ENCODE measurements around the gene GPATCH2L. TPM values are rescaled to one million over a fixed set of nuclear protein-coding genes. Genes with fewer than 3 reads are reported as not detected.

GPATCH2L gene
- polyA plus RNA-seq, 1 experiment: 29.5 TPM

- ChIA-PET CTCF (no interaction called here), POLR2A (no interaction called here)
- H3K27ac ChIP-seq (ENCODE audit: low read depth, low read length): no peak overlapping the region
Observed at GRCh38 chr14:76236172-76237130, 84.7 kb downstream of the GPATCH2L start.

DNA sequence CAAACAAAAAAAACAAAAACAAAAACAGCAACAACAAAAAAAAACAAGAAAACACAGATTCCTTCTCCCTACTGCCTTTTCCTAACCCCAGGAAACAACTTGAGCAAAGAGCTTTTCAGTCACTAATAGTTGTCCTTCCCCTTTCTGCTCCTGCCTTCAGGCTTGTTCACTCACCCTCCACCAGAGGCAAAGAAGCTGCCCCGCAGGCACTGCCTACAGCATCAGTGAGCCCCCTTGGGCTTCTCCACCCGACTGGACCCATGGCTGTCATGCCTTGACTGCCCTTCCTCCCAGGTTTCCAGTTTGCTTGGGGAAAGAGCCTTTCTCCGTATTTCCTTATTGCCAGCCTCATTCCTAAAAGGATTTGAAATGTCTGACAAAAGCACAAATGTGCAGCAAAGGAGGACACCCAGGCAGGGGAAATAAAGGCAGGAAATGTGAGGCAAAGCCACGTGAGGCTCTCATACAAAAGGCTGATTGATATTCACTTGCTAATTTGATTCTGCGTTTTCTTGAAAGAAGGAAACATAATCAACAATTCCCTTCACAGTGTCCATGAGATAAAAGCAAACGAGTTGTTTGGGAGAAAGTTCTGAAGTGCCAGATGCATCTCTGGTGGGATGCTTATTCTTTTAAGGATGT, 85.7 kb downstream of the GPATCH2L start:
- ChIA-PET POLR2A (no interaction called here), CTCF (no interaction called here)
- DNase-seq (ENCODE audit: low read depth, low spot score): no peak
- TF ChIP-seq, protein P1, sequence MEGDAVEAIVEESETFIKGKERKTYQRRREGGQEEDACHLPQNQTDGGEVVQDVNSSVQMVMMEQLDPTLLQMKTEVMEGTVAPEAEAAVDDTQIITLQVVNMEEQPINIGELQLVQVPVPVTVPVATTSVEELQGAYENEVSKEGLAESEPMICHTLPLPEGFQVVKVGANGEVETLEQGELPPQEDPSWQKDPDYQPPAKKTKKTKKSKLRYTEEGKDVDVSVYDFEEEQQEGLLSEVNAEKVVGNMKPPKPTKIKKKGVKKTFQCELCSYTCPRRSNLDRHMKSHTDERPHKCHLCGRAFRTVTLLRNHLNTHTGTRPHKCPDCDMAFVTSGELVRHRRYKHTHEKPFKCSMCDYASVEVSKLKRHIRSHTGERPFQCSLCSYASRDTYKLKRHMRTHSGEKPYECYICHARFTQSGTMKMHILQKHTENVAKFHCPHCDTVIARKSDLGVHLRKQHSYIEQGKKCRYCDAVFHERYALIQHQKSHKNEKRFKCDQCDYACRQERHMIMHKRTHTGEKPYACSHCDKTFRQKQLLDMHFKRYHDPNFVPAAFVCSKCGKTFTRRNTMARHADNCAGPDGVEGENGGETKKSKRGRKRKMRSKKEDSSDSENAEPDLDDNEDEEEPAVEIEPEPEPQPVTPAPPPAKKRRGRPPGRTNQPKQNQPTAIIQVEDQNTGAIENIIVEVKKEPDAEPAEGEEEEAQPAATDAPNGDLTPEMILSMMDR (IDR thresholded peaks at IDR 0.05; ENCODE audit: low read depth, low read length): no peak
- Histone ChIP-seq H3K27me3 (ENCODE audit: control insufficient read depth, insufficient read depth, low read length) (no peaks in the 10 kb centered on the region), H3K4me3 (ENCODE audit: low read depth, low read length) (no peak overlapping the region), H3K9me3 (ENCODE audit: control insufficient read depth, insufficient read depth, low read length) (no peaks in the 10 kb centered on the region), H3K27ac (ENCODE audit: low read depth, low read length) (no peak overlapping the region)

More at GRCh38 chr14:76236172-76237130, 84.7 kb downstream of the GPATCH2L start:
- Histone ChIP-seq H3K4me3 (ENCODE audit: low read depth, low read length) (no peak overlapping the region), H3K9me3 (ENCODE audit: control insufficient read depth, insufficient read depth, low read length) (no peaks in the 10 kb centered on the region), H3K27me3 (ENCODE audit: control insufficient read depth, insufficient read depth, low read length) (no peaks in the 10 kb centered on the region)
- no peak for DNase-seq (ENCODE audit: low read depth, low spot score)
- TF ChIP-seq, protein P1 (IDR thresholded peaks at IDR 0.05; ENCODE audit: low read depth, low read length): no peak

GRCh38 chr14:76245097-76245496, 93.4 kb downstream of the GPATCH2L start:
- H3K9me3 ChIP-seq (ENCODE audit: control insufficient read depth, insufficient read depth, low read length): no peaks in the 10 kb centered on the region
- ChIA-PET POLR2A (no interaction called here), CTCF (no interaction called here)
- H3K27ac ChIP-seq (ENCODE audit: low read depth, low read length): no peak overlapping the region
- TF ChIP-seq, protein P1 (IDR thresholded peaks at IDR 0.05; ENCODE audit: low read depth, low read length): no peak
- DNase-seq (ENCODE audit: low read depth, low spot score): no peak
- no peaks in the 10 kb centered on the region for H3K27me3 ChIP-seq (ENCODE audit: control insufficient read depth, insufficient read depth, low read length)
- H3K4me3 ChIP-seq (ENCODE audit: low read depth, low read length): no peak overlapping the region

DNA sequence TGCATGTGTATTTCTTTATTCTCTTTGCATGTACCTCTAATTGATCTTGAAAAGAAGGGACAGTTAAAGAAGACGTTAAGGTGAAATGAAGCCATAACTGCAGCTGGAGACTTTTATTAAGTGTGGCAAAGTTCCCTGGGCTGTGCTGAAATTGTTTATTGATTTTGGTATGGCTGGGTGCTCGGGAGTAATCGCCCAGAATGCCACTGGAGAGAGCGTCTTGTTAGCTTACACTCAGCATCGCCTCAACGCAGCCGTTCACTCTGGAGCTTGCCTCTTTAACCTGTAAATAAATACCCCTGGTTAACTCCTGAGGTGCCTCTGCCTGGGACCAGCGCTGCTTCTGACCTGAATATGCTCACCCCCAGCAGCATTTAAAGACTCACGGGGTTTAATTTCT, 98.6 kb downstream of the GPATCH2L start:
- no peak overlapping the region for H3K4me3 ChIP-seq (ENCODE audit: low read depth, low read length)
- DNase-seq (ENCODE audit: low read depth, low spot score): no peak
- no peaks in the 10 kb centered on the region for H3K9me3 ChIP-seq (ENCODE audit: control insufficient read depth, insufficient read depth, low read length)
- CTCF ChIA-PET: interaction anchor here (0.5 kb wide), 1 partner anchor 268 kb away, joined by 6 read pairs; no protein-coding TSS in a partner anchor
- no peak overlapping the region for H3K27ac ChIP-seq (ENCODE audit: low read depth, low read length)
- peaks cover 6% of the 10 kb centered on the region for H3K27me3 ChIP-seq (ENCODE audit: control insufficient read depth, insufficient read depth, low read length)
- POLR2A ChIA-PET: no interaction called here
- TF ChIP-seq, protein P1 (IDR thresholded peaks at IDR 0.05; ENCODE audit: low read depth, low read length): no peak

DNA sequence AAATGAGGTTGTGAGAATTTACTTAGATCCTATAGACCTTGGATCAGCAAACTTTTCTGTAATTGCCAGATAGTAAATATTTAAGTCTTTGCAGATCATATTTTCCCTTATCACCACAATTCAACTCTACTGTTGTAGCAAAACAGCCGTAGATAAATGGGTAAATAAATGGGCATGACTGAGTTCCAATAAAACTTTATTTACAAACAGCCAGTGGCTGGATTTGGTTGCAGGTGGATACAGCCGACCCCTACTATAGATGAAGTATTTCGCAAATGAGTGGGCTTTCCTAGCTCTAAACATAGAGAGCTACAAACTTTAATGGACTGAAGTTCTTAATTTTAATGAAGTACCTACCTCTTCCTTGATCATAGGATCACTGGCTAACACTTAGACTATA, 100.7 kb downstream of the GPATCH2L start:
- Histone ChIP-seq H3K9me3 (ENCODE audit: control insufficient read depth, insufficient read depth, low read length) (no peaks in the 10 kb centered on the region), H3K27ac (ENCODE audit: low read depth, low read length) (no peak overlapping the region), H3K4me3 (ENCODE audit: low read depth, low read length) (no peak overlapping the region), H3K27me3 (ENCODE audit: control insufficient read depth, insufficient read depth, low read length) (peaks cover 6% of the 10 kb centered on the region)
- ChIA-PET POLR2A (no interaction called here), CTCF (interaction anchor here (0.6 kb wide), 1 partner anchor 70 kb away, joined by 4 read pairs; no protein-coding TSS in a partner anchor)
- TF ChIP-seq, protein P1 (IDR thresholded peaks at IDR 0.05; ENCODE audit: low read depth, low read length): no peak
- DNase-seq (ENCODE audit: low read depth, low spot score): no peak
